ENCODE measurements around the gene SLC22A24. TPM values are rescaled to one million over a fixed set of nuclear protein-coding genes. Genes with fewer than 3 reads are reported as not detected.

The SLC22A24 gene
- total RNA-seq, 6 experiments from 2014 or later, result 0.11 to 0.25 (median 0.16) TPM; not detected in 2

DNA sequence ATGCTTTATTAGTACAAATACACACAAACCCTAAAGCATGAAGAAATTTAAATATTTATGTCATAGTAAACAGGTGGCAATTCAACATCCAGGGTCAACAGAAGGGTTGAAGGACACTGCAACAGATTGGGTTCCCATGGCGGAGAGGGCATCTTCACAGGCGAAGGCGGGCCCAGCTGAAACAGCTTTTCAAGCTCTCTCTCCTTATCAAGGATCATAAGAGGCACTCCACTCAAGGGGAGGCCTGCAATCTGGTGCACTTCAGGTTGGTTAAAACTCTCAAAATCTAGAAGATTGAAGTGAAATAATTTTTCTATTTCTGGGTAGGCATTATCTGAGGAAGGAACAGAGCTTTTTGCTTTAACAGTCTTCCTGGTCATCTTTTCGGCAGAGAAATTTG lies 111.6 kb downstream of the SLC22A24 start:
- ATAC-seq, result no peak
- Histone ChIP-seq H3K4me1 (no peaks in the 10 kb centered on the region), H3K27ac (no peak overlapping the region), H3K36me3 (no peaks in the 10 kb centered on the region), H3K27me3 (no peaks in the 10 kb centered on the region), H3K9me3 (no peaks in the 10 kb centered on the region), H3K4me3 (no peak overlapping the region)
- no peak for DNase-seq
- TF ChIP-seq, protein P1, sequence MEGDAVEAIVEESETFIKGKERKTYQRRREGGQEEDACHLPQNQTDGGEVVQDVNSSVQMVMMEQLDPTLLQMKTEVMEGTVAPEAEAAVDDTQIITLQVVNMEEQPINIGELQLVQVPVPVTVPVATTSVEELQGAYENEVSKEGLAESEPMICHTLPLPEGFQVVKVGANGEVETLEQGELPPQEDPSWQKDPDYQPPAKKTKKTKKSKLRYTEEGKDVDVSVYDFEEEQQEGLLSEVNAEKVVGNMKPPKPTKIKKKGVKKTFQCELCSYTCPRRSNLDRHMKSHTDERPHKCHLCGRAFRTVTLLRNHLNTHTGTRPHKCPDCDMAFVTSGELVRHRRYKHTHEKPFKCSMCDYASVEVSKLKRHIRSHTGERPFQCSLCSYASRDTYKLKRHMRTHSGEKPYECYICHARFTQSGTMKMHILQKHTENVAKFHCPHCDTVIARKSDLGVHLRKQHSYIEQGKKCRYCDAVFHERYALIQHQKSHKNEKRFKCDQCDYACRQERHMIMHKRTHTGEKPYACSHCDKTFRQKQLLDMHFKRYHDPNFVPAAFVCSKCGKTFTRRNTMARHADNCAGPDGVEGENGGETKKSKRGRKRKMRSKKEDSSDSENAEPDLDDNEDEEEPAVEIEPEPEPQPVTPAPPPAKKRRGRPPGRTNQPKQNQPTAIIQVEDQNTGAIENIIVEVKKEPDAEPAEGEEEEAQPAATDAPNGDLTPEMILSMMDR (IDR thresholded peaks at IDR 0.05), result no peak
- no peak for TF ChIP-seq POLR2A (IDR thresholded peaks at IDR 0.05)
- 93% methylated on average over 4 of the region's 4 CpGs for WGBS (ENCODE audit: insufficient coverage, low coverage, low lambda C conversion rate, missing lambda C conversion rate)
- intact Hi-C loops (cut with DNase I), result no loop called here

Other genes starting within 250 kb of the SLC22A24 start
- not detected for gene CHRM1, start 222.9 kb downstream of the SLC22A24 start, total RNA-seq
- gene SLC22A6, start 159.3 kb downstream of the SLC22A24 start, total RNA-seq, result not detected
- gene SLC22A8, start 128.4 kb downstream of the SLC22A24 start, total RNA-seq, result not detected
- 10 to 100 TPM in 5 of 6 experiments, 1 to 10 TPM in 1; 9.0 to 39.0 (median 14.7) TPM for gene SLC22A25, start 99.4 kb upstream of the SLC22A24 start, total RNA-seq
- gene SLC22A9, start 225.6 kb upstream of the SLC22A24 start, total RNA-seq, result 10 to 100 TPM; 12.5 to 19.4 (median 15.3) TPM

All from right lobe of liver (tissue), 6 donors.